ENCODE measurements around the gene ATP11A.
"Not testable (repeated sequence)": the region's sequence is repeated elsewhere in the genome, so short reads cannot be mapped to it uniquely, and the experiment has no call there.

The ATP11A gene

DNA sequence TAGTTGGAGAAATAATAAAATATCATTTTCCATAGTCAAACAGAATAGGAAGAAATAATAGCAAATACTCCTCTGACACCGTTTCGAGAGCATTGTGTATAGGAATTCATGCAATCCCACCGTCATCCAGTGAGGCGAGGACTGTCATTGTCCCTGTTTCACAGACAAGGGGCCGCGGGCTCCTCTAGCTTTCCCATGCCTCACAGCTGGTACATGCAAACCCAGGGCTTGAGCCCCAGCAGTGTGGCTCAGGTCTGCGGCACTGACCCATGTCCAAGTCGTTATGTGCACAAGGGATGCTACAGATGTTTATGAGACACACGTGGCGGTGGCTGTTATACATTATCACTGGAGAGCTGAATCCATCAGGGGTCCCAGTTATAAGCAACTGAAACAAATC lies 18.5 kb upstream of the ATP11A start:
- FAIRE-seq: no peak

DNA sequence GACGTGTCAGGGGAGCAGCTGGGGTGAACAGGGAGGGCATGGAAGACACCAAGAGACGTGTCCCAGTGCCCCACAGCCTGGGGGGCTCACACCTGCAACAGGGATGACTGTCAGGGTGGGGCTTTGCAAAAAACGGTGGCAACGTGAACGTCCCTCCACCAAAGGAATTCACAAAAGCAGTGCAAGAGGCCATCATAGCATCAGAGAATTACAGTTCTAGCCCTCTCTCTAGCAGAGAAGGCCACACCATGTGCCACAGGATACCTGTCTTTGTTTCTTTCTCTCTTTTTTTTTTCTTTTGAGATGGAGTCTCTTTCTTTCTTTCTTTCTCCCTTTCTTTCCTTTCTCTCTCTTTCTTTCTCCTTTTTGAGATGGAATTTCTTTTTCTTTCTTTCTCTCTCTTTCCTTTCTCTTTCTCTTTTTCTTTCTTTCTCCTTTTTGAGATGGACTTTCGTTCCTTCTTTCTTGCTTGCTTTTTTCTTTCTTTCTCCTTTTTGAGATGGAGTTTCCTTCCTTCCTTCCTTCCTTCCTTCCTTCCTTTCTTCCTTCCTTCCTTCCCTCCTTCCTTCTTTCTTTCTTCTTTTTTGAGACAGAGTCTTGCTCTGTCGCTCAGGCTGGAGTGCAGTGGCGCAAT lies 17.1 kb upstream of the ATP11A start:
- no peak for FAIRE-seq

DNA sequence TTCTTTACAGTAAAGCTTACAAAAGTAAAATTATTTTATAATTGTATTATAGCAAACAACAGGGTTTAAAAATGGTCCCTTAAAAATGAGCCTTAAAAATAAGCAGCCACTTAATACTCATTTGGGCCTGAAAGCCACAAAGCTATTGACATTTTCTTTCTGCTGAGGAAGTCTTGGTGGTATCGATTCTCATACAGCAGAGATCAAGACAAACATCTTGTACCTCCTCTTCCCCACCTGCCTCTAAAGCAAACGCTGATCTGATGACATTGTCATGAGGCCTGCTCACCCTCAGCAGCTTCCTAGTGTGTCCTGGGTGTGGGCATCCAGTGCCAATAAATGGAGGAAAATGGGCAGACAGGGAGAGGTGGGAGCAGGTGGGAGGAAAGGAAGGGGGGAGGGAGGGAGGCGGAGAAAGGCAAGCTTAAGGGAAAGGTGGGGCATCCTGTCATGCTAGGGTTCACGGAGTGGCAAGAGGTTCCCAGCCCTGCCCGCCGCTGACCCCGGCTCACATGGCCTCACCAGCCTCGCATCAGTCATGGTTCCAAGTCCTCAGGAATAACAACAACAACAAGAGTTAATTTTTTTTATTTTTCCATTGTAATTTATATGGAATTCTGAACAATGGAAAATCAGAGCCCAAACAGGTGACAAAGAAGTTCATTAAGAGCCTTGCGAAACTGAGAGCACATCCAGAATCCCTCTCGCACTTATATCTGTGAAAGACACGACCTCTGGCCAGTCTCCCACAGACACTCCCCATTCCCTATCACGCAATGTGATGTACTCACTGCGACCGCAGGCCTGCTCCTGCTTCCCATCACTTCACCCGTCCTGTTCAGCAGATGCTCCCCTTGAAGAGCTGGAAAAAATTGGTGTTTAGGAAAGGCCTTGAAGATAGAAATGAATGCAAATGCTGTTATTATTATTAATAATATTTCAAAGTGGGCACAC lies 15.1 kb upstream of the ATP11A start:
- no peak for FAIRE-seq

GRCh38 chr13:112675366-112675756 lies 14.5 kb upstream of the ATP11A start:
- no peak for FAIRE-seq

DNA sequence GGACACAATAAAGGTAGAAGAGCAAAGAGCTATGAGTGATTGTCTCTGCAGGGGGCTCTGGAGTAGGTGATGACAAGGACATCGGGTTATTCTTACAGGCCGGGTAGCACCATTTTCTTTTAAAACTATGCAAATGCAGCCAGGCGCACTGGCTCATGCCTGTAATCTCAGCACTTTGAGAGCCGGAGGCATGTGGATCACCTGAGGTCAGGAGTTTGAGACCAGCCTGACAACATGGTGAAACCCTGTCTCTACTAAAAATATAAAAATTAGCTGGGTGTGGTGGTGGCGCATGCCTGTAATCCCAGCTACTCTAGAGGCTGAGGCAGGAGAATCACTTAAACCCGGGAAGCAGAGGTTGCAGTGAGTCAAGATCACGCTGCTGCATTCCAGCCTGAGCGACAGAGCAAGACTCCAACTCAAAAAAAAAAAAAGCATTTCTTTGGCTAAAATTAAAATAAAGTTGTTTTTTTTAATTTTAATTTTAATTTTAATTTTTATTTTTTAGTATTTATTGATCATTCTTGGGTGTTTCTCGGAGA lies 12.3 kb upstream of the ATP11A start:
- FAIRE-seq: not testable (repeated sequence)

DNA sequence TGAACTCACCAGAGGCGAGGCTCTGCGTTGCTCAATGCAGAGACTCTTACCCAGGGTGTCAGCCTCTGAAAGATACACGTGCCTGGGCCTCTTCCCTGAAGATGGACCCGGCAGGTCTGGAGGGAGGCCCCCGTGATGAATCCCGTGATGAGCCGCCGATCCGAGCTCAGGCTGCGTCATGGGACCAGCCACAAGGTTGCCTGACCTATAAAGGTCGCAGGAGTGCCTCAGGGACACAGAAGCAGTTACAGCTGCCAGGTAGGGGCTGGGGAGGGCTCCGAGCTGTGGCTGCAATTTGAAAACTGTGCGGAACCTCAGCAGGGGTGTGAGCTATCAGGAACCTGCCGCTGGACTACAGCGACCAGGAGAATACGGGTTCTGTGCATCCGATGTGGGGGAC lies 10.5 kb upstream of the ATP11A start:
- no peak for FAIRE-seq

DNA sequence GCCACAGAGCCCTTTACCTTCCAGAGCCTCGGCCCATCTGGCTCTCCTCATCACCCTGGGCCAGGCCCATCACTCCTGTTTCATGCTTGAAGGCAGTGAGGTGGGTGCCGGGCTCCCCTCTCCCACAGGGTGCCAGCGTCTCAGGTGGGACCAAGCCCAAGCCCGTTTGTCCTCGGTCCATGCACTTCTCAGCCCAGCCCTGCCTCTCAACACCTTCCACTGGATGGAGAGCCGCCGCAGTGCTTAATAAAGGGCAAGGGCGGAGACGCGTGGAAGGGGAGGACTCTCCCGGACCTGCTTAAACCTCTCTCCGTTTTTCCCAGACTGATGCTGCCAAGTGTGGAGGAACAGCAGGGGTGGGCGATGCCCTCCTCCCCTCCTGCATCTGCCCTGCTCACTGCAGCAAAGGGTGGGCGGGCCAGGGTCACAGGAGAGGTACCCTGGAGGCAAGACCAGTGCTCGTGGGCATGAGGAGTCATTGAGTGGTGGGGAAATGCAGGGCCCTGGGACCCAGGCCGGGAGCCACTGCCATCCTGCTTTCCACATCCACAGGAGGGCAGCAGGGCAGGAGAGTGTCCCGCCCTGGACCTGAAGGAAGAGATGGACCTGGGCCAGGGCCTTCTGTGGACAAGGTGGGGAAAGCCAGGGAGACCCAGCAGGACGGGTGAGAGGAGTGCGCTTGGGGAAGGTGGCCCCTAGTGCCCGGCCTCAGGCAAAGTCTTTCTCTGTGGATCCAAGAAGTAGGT lies 9.7 kb upstream of the ATP11A start:
- FAIRE-seq: no peak

DNA sequence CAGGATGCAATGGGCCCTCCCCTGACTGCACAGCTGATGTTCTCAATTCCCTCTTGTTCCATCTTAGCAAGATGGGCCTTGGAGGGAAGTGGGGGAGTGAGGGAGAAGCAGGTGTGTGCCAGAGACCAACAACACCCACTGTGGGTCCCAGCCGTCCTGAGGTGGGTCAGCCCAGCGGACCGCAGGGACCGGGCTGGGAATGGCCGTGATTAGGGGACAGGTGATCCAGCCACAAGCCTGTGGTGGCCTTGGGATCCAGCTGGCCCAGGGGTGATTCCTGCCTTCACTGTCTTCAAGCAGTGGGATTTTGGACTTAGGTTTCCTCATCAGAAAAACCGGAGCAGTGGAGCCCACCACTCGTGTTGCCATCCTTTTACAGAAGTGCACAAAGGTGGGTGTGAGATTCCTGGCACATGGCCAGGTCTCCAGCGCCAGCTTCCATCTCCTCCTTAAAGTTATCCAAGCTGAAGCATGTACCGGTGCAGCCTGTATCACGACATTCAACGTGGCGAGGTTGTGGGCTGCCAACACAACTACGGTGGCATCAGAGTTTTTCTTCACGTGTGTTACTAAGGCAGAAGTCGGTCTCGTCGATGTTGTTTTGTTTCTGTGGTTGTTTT lies 9.0 kb upstream of the ATP11A start:
- FAIRE-seq: no peak

DNA sequence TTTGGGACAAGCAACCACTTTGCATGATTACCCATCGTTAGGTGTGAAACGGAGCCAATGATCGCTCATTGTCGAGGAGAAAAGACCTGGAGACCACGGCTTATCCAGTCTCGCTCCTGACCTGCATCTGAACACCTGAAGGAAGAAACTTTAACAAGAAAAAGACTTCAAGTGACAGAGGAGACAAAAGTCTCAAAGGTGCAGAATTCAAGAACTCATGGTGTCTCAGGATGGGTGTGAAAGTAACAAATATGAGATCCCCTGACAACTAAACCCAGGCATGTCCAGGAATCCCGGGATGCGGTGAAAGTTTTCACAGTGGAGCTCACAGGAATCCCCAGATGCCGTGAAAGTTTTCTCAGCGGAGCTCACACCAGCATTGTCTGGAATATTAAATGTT lies 6.3 kb upstream of the ATP11A start:
- FAIRE-seq: no peak

DNA sequence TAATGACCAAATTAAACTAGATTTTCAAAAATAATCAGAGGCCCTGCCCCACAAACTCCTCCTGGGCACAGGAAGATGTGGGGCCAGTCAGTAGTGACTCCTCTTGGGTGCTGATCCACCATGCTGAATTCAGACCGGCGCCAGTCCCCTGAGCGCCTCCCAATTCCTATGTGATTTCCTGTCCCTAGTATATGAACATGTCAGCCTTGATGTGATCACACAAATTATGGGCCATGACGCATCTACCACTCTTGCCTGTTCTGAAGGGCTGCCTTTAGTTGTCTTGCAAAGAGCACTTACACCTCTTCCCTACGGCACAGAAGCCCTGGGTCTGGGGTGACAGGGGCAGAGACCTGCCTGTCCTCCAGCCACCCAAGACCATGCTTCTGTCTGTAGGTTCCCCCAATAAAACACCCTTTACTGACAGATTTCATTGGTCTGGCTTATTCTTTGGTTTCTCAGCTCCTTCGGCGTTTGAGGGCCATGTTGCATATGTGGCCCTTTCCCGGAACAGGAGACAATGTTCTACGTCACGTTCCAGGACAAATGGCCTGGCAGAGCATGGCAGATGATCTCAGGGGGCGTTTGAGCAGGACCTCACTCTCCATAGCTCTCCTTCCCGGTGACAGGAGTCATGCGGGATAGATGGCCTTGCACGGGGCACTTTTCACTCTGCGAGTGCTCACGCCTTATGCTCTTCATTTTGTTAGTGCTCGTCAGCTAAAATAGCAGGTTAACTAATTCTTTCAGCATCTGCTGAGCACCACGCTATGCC lies 5.6 kb upstream of the ATP11A start:
- no peak for FAIRE-seq

GRCh38 chr13:112685189-112685805 lies 4.5 kb upstream of the ATP11A start:
- not testable (repeated sequence) for FAIRE-seq

DNA sequence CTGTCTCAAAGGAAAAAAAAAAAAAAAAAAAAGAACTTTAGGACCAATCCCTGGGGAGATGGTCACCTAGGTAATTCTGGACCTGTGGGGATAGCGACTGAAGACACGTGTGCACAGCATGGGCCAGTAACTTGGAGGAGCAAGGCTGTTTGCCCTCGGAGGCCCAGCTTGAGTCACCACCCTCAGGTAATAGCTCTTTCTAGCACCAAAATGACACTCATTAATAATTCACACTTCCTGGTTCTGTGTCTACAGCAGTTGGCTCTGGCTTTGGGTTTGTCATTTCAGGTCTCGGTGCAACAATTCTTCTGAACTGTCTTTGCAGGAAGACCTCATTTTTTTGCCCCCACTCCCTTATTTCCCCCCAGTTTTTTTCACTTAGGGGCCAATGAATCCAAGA lies 3.9 kb upstream of the ATP11A start:
- FAIRE-seq: no peak

- no peak for FAIRE-seq
Observed at GRCh38 chr13:112686364-112686763, 3.5 kb upstream of the ATP11A start.

DNA sequence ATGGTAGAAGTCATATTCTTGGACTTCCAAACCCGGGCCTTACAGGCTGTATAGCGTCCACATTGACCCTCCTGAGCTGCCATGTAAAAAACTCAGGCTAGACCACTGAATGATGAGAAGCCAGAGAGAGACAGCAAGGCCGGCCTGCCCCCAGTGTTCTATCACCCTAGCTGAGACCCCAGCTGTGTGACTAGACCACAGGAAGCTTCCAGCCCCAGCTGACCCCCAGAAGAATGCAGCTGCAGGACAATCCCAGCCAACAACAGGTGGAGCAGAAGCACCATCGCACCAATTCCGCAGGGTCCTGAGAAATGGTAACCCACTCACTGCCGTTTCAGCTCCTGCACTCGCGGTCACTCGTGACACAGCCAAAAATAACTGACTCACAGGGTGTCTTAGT lies 2.9 kb upstream of the ATP11A start:
- no peak for FAIRE-seq

DNA sequence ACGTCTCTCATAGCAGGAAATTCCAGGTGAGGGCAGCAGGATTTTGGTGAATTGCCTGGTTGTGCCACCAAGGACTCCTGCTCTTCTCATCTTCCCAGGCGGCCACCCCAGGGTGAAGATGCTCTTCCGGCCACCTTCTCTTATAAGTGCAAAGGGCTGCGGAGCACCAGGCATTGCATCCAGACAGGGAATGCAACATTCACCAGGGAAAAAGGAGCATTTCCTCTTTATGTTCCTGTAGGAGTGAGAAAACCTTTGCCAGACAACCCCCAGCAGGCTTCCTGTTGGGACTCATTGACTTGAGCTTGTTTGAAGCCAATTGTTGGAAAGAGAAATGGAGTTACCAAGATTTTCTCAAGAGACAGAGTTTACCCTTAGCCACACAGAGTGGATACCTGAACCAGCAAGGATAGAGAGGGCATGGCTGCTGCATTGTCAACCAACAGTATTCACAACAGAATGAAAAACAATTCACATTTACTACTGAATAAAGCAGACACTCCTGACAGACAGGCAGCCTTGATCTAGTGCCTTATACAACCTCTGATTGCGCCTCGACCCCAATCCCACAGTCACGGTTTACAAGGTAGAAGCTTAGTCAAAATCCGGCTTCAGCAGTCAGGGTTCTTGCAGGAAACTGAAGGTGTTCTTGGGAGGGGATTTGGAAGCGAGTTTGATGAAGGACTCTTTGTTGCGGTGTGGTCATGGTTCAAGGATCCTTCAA lies 1.8 kb upstream of the ATP11A start:
- FAIRE-seq: no peak

GRCh38 chr13:112688560-112689302 lies 1.1 kb upstream of the ATP11A start:
- no peak for FAIRE-seq

GRCh38 chr13:112690283-112690929 lies 568 bp downstream of the ATP11A start:
- no peak for FAIRE-seq

GRCh38 chr13:112692104-112692503 lies 2.3 kb downstream of the ATP11A start:
- no peak for FAIRE-seq

- no peak for FAIRE-seq
Observed at GRCh38 chr13:112692586-112692985, 2.7 kb downstream of the ATP11A start.
